GM21447 (cell line): ENCODE measurements around the gene NUP214.
"Not testable (repeated sequence)": the region's sequence is repeated elsewhere in the genome, so short reads cannot be mapped to it uniquely, and the experiment has no call there.

Experiments
- ATAC-seq: cut with Tn5 transposase; IDR thresholded peaks from one replicate; pipeline ENCODE4 v1.9.1; 2021; ENCODE audit not compliant: unreplicated experiment

Gene NUP214

GRCh38 chr9:131160416-131161112 lies 35.2 kb downstream of the NUP214 start:
- ATAC-seq: no peak

- no peak for ATAC-seq
These were observed 36.2 kb downstream of the NUP214 start for GRCh38 chr9:131161585-131161984.

- no peak for ATAC-seq
These were observed 37.5 kb downstream of the NUP214 start for GRCh38 chr9:131162886-131163285.

- ATAC-seq: no peak
These were observed 40.1 kb downstream of the NUP214 start for GRCh38 chr9:131165523-131165922.

GRCh38 chr9:131167146-131167692 lies 41.8 kb downstream of the NUP214 start:
- no peak for ATAC-seq

- no peak for ATAC-seq
These were observed 42.5 kb downstream of the NUP214 start for GRCh38 chr9:131167936-131168335.

GRCh38 chr9:131169563-131170240 lies 44.3 kb downstream of the NUP214 start:
- ATAC-seq: no peak

GRCh38 chr9:131173995-131174394 lies 48.6 kb downstream of the NUP214 start:
- ATAC-seq: no peak

GRCh38 chr9:131174681-131175239 lies 49.4 kb downstream of the NUP214 start:
- ATAC-seq: no peak

- ATAC-seq: no peak
These were observed 52.5 kb downstream of the NUP214 start for GRCh38 chr9:131177898-131178297.

- ATAC-seq: no peak
These were observed 53.0 kb downstream of the NUP214 start for GRCh38 chr9:131178382-131178781.

GRCh38 chr9:131178926-131179325 lies 53.5 kb downstream of the NUP214 start:
- ATAC-seq: no peak

- no peak for ATAC-seq
These were observed 54.3 kb downstream of the NUP214 start for GRCh38 chr9:131179561-131180219.

- ATAC-seq: no peak
These were observed 55.1 kb downstream of the NUP214 start for GRCh38 chr9:131180454-131180853.

- no peak for ATAC-seq
These were observed 55.8 kb downstream of the NUP214 start for GRCh38 chr9:131181091-131181681.

GRCh38 chr9:131185924-131186323 lies 60.5 kb downstream of the NUP214 start:
- ATAC-seq: no peak

GRCh38 chr9:131186622-131187021 lies 61.2 kb downstream of the NUP214 start:
- ATAC-seq: no peak

- no peak for ATAC-seq
These were observed 62.6 kb downstream of the NUP214 start for GRCh38 chr9:131187957-131188356.

- ATAC-seq: no peak
These were observed 63.6 kb downstream of the NUP214 start for GRCh38 chr9:131188976-131189375.

- no peak for ATAC-seq
These were observed 64.8 kb downstream of the NUP214 start for GRCh38 chr9:131190191-131190590.

- not testable (repeated sequence) for ATAC-seq
These were observed 65.6 kb downstream of the NUP214 start for GRCh38 chr9:131191032-131191431.
